Measurements from ENCODE around the gene DENND4C.
A peak's percentile ranks its signal among the peaks of the same experiment; 100 is the strongest.

The DENND4C gene

DNA sequence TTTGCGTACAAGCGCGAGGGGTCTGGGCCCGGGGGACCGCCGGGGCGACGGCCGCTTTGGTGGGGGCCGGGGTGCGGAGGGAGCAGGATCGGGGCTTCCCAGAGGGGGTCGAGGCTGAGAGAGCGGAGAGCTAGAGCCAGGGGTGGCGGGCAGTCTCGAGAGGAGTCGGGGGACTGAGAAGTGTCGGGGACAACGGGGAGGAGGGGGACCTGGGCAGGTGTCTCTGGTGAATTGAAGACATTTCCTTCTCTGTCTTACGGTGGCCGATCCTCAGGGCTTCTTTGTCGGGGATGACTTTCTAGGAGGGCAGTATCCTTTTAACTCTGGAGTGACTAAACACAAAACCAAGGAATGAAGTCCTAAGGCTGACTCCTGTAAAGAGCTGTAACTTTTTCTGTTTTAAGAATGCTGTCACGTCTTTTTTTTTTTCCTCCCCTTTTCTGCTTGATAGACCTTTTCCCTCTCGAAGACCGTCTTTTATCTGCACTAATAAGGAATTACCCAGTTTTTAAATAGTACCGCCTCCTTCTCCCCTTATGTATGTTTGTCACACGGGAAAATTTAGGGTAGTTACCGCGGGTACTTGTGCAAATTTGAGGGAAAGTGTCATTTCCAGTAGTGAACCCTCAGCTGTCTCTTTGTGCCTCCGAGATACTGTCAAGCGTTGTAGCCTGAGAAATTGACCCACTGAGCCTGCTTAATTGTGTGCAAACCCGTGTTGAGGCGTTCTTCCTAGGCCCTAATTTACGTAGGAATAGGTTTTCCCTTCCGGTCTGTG is 822 bp downstream of the DENND4C start:
- H3K9me3 ChIP-seq (ENCODE audit: insufficient read depth, low read length) = no peaks in the 10 kb centered on the region
- no peak for TF ChIP-seq EZH2phosphoT487 (conservative IDR thresholded peaks at IDR 0.05; ENCODE audit: low read length)
- TF ChIP-seq, protein P1, sequence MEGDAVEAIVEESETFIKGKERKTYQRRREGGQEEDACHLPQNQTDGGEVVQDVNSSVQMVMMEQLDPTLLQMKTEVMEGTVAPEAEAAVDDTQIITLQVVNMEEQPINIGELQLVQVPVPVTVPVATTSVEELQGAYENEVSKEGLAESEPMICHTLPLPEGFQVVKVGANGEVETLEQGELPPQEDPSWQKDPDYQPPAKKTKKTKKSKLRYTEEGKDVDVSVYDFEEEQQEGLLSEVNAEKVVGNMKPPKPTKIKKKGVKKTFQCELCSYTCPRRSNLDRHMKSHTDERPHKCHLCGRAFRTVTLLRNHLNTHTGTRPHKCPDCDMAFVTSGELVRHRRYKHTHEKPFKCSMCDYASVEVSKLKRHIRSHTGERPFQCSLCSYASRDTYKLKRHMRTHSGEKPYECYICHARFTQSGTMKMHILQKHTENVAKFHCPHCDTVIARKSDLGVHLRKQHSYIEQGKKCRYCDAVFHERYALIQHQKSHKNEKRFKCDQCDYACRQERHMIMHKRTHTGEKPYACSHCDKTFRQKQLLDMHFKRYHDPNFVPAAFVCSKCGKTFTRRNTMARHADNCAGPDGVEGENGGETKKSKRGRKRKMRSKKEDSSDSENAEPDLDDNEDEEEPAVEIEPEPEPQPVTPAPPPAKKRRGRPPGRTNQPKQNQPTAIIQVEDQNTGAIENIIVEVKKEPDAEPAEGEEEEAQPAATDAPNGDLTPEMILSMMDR (IDR thresholded peaks at IDR 0.05; ENCODE audit: insufficient read depth, low read length, poor library complexity, severe bottlenecking) = no peak
- H3K36me3 ChIP-seq (ENCODE audit: low read length) = no peaks in the 10 kb centered on the region
- no peak overlapping the region for H3K27ac ChIP-seq (ENCODE audit: low read depth, low read length)
- peaks cover 12% of the 10 kb centered on the region; the same call in 1 of the 2 replicates for H4K20me1 ChIP-seq (ENCODE audit: low read depth, low read length)
- peak overlapping the region; percentile 73 for H3K9ac ChIP-seq (ENCODE audit: low read length)
- H3K4me2 ChIP-seq (ENCODE audit: low read depth, low read length, poor library complexity, severe bottlenecking) = peak overlapping the region; percentile 76
- peak overlapping the region; percentile 65 for H3K4me3 ChIP-seq (ENCODE audit: insufficient read depth, low read length, poor library complexity, severe bottlenecking)
- H2AFZ ChIP-seq (ENCODE audit: low read depth, low read length, severe bottlenecking) = peak overlapping the region; percentile 92
- H3K27me3 ChIP-seq (ENCODE audit: low read length) = no peaks in the 10 kb centered on the region
- H3F3A ChIP-seq (ENCODE audit: insufficient read depth) = peaks cover 25% of the 10 kb centered on the region
- no peaks in the 10 kb centered on the region for H3K9me2 ChIP-seq (replicated peaks; ENCODE audit: insufficient read depth, low read length)
- H3K79me2 ChIP-seq (ENCODE audit: insufficient read depth, low read length) = peaks cover 36% of the 10 kb centered on the region

DNA sequence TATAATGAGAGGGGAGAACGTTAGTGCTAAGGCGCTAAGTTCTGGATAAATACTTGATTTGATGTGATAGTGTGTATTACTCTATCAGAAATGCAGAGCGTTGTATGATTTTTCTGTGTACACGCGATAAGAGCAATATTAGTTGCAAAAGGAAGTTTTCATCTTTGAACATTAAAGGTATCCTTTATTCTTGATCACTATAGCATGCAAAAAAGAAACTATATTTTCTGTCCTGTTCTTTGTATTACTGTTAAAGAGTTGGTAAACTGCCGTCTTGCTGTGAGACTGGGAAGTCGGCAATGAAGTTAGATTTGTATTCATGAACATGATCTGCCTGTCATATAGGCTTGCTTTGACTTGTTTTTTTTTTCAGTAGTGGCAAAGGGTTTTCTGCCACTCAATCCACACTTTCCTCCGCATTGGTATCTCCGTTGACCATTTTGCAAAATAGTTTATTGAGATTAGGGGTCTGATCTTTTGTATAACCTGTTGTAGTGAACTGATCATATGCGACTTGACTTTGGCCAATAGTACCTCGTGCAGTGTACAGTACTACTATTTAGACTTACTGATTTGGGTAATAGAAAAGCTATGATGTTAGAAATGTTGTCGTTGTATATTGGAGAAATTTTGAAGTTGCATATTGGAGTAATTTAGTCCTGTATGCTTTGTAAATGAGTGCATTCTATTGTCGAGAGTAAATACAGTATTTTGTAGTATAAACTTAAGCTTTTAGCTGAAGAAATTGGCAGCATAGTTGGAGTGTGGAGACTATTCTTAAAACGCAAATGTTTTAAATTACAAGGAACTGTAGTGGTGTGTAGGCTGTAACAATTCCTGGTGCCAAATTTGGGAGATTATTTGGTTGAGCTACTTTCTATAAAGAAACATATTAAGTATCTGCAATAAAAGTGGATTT is 1.7 kb downstream of the DENND4C start:
- H3K36me3 ChIP-seq (ENCODE audit: low read length) = no peaks in the 10 kb centered on the region
- peak overlapping the region; percentile 73; the same call in 1 of the 2 replicates for H3K9ac ChIP-seq (ENCODE audit: low read length)
- H3K79me2 ChIP-seq (ENCODE audit: insufficient read depth, low read length) = peaks cover 36% of the 10 kb centered on the region
- TF ChIP-seq, protein P1 (IDR thresholded peaks at IDR 0.05; ENCODE audit: insufficient read depth, low read length, poor library complexity, severe bottlenecking) = no peak
- TF ChIP-seq EZH2phosphoT487 (conservative IDR thresholded peaks at IDR 0.05; ENCODE audit: low read length) = no peak
- H3K27ac ChIP-seq (ENCODE audit: low read depth, low read length) = no peak overlapping the region
- H4K20me1 ChIP-seq (ENCODE audit: low read depth, low read length) = peaks cover 13% of the 10 kb centered on the region; the same call in 1 of the 2 replicates
- peaks cover 25% of the 10 kb centered on the region for H3F3A ChIP-seq (ENCODE audit: insufficient read depth)
- no peak overlapping the region for H2AFZ ChIP-seq (ENCODE audit: low read depth, low read length, severe bottlenecking)
- H3K9me3 ChIP-seq (ENCODE audit: insufficient read depth, low read length) = no peaks in the 10 kb centered on the region
- no peaks in the 10 kb centered on the region for H3K9me2 ChIP-seq (replicated peaks; ENCODE audit: insufficient read depth, low read length)
- peak overlapping the region; percentile 76 for H3K4me2 ChIP-seq (ENCODE audit: low read depth, low read length, poor library complexity, severe bottlenecking)
- peak overlapping the region; percentile 65 for H3K4me3 ChIP-seq (ENCODE audit: insufficient read depth, low read length, poor library complexity, severe bottlenecking)
- H3K27me3 ChIP-seq (ENCODE audit: low read length) = no peaks in the 10 kb centered on the region

DNA sequence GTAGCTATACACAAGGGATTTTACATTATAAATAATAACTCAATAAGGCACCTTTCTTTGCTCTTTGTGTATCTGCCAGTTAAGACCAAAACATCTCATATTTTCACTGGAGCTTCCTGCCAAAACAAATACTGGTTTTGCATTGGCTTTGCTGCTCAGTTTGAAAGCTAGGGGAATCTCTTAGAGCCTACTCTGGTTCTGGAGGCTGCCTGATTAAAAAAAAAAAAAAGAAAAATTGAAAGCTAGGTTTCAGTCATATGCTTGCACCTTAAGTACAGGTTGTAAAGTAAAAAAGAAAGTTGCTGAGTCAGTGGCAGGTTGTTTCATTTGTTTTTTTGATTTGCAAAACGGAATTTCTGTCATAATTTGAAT is 2.3 kb downstream of the DENND4C start:
- Histone ChIP-seq H3K9me3 (ENCODE audit: insufficient read depth, low read length) (no peaks in the 10 kb centered on the region), H3K4me3 (ENCODE audit: insufficient read depth, low read length, poor library complexity, severe bottlenecking) (no peak overlapping the region), H3K27me3 (ENCODE audit: low read length) (no peaks in the 10 kb centered on the region), H2AFZ (ENCODE audit: low read depth, low read length, severe bottlenecking) (no peak overlapping the region), H3K9me2 (replicated peaks; ENCODE audit: insufficient read depth, low read length) (no peaks in the 10 kb centered on the region), H3K4me2 (ENCODE audit: low read depth, low read length, poor library complexity, severe bottlenecking) (peak overlapping the region; percentile 76), H4K20me1 (ENCODE audit: low read depth, low read length) (peaks cover 13% of the 10 kb centered on the region; the same call in 1 of the 2 replicates), H3K79me2 (ENCODE audit: insufficient read depth, low read length) (peaks cover 36% of the 10 kb centered on the region), H3F3A (ENCODE audit: insufficient read depth) (peaks cover 25% of the 10 kb centered on the region), H3K9ac (ENCODE audit: low read length) (peak overlapping the region; percentile 11; the same call in 1 of the 2 replicates), H3K27ac (ENCODE audit: low read depth, low read length) (no peak overlapping the region), H3K36me3 (ENCODE audit: low read length) (no peaks in the 10 kb centered on the region)
- no peak for TF ChIP-seq EZH2phosphoT487 (conservative IDR thresholded peaks at IDR 0.05; ENCODE audit: low read length)
- TF ChIP-seq, protein P1 (IDR thresholded peaks at IDR 0.05; ENCODE audit: insufficient read depth, low read length, poor library complexity, severe bottlenecking) = no peak

Data from SU-DHL-6 (cell line).